Right lobe of liver (tissue), 4 donors: ENCODE measurements around the gene CELSR1.

ENCODE experiments used
- CTCF ChIP-seq, 4 donors: fragments of 200-600 bp in 3 of 4; fragments of 450-650 bp in 1 of 4; IDR thresholded peaks; one replicate each; pipeline versions ENCODE4 v1.5.1 to v1.8.0; 2016 to 2022; ENCODE audit warnings: antibody characterized with exemption in 4 of 4, mild to moderate bottlenecking in 2 of 4
- POLR2A ChIP-seq: fragments of 450-650 bp; IDR thresholded peaks from one replicate; pipeline ENCODE4 v1.6.1; 2017; ENCODE audit warnings: antibody characterized with exemption, mild to moderate bottlenecking
- donor health status: DM: no; HTN: no; CAD: no.
- donor health status: DM: no; HTN: no; CAD: no.
- donor health status: DM: no; HTN: yes; CAD: no.

GRCh38 chr22:46315976-46316375 is 221.4 kb downstream of the CELSR1 start:
- no peak for TF ChIP-seq CTCF (IDR thresholded peaks at IDR 0.05)
- TF ChIP-seq POLR2A: no peak
